Naive thymus-derived CD4-positive, alpha-beta T cell (primary cell): ENCODE data around the gene ENTHD1. TPM values are rescaled to one million over a fixed set of nuclear protein-coding genes. Genes with fewer than 3 reads are reported as not detected.
A peak's percentile ranks its signal among the peaks of the same experiment; 100 is the strongest.

Experiments
- ATAC-seq: fragments of 150-1000 bp; cut with Tn5 transposase; 2 replicates; pipeline ENCODE4 v1.10.0; 2021; ENCODE audit warnings: mild to moderate bottlenecking, moderate library complexity
- CTCF ChIA-PET: fragments of 350-600 bp; sonication (Branson Sonifier 250); formaldehyde crosslinking; loops from one replicate; lab custom pipeline; 2021; ENCODE audit warnings: antibody characterized with exemption; lab: Charles Lee
- POLR2A ChIA-PET: fragments of 350-600 bp; sonication (Branson Sonifier 250); formaldehyde crosslinking; loops from one replicate; lab custom pipeline; 2021; ENCODE audit warnings: antibody characterized with exemption, inconsistent platforms; lab: Charles Lee
- DNase-seq, 9 donors: peaks; one replicate each; pipeline versions ENCODE4 v3.0.0 to v3.0.0-alpha.2; 2020 to 2022; ENCODE audit warnings: mixed read lengths in 1 of 9
- H3K27ac ChIP-seq: one replicate; pipeline ENCODE4 v1.7.0; 2013; ENCODE audit warnings: mild to moderate bottlenecking, low read depth, low read length, moderate library complexity
- H3K27me3 ChIP-seq, 2 donors: one replicate each; pipeline ENCODE4 v1.7.0; 2013; ENCODE audit warnings: low read length in 2 of 2, mild to moderate bottlenecking in 2 of 2, moderate library complexity in 2 of 2; ENCODE audit not compliant: control insufficient read depth in 2 of 2, insufficient read depth in 2 of 2
- H3K36me3 ChIP-seq, 3 experiments: 1 replicate in 2 of 3; 2 replicates in 1 of 3; pipeline ENCODE4 v1.7.0; 2013; ENCODE audit warnings: low read length in 3 of 3, mild to moderate bottlenecking in 3 of 3, moderate library complexity in 1 of 3; ENCODE audit not compliant: insufficient read depth in 3 of 3, control insufficient read depth in 2 of 3
- H3K4me1 ChIP-seq, 2 donors: one replicate each; pipeline ENCODE4 v1.7.0; 2013; ENCODE audit warnings: low read length in 2 of 2, mild to moderate bottlenecking in 2 of 2, moderate library complexity in 1 of 2; ENCODE audit not compliant: control insufficient read depth in 2 of 2, insufficient read depth in 2 of 2
- H3K4me3 ChIP-seq: 2 replicates; pipeline ENCODE4 v1.7.0; 2013; ENCODE audit warnings: mild to moderate bottlenecking, low read length
- H3K9me3 ChIP-seq, 3 experiments: 1 replicate in 2 of 3; 2 replicates in 1 of 3; pipeline ENCODE4 v1.7.0; 2013; ENCODE audit warnings: low read length in 3 of 3; ENCODE audit not compliant: control insufficient read depth in 2 of 3
- H3K27ac Mint-ChIP-seq, 9 donors: one replicate each; pipeline ENCODE4 v1.8.0; 2020 to 2022; ENCODE audit warnings: mixed read lengths in 9 of 9, mild to moderate bottlenecking in 8 of 9, moderate library complexity in 5 of 9, inconsistent platforms in 2 of 9
- H3K27me3 Mint-ChIP-seq, 5 donors: one replicate each; pipeline ENCODE4 v1.8.0; 2021 to 2022; ENCODE audit warnings: mixed read lengths in 5 of 5, mild to moderate bottlenecking in 1 of 5
- H3K36me3 Mint-ChIP-seq, 5 donors: one replicate each; pipeline ENCODE4 v1.8.0; 2020 to 2022; ENCODE audit warnings: mixed read lengths in 5 of 5, mild to moderate bottlenecking in 3 of 5, inconsistent platforms in 1 of 5
- H3K4me1 Mint-ChIP-seq, 7 donors: one replicate each; pipeline ENCODE4 v1.8.0; 2020 to 2022; ENCODE audit warnings: mixed read lengths in 7 of 7, mild to moderate bottlenecking in 3 of 7, inconsistent platforms in 1 of 7
- H3K4me3 Mint-ChIP-seq, 10 donors: one replicate each; pipeline ENCODE4 v1.8.0; 2020 to 2022; ENCODE audit warnings: mild to moderate bottlenecking in 10 of 10, mixed read lengths in 10 of 10, moderate library complexity in 6 of 10, inconsistent platforms in 2 of 10
- H3K9me3 Mint-ChIP-seq, 11 donors: one replicate each; pipeline ENCODE4 v1.8.0; 2020 to 2022; ENCODE audit warnings: mixed read lengths in 11 of 11, mild to moderate bottlenecking in 4 of 11, inconsistent platforms in 1 of 11, moderate library complexity in 1 of 11
- intact Hi-C, 2 donors: fragments of 100-400 bp; cut with micrococcal nuclease; formaldehyde crosslinking; loops; one replicate each; pipeline ENCODE4 v1.15.1; 2023
- polyA plus RNA-seq, 2 donors: library from polyadenylated mRNA; unstranded; fragments of 300-500 nt; fragmentation: Illumina TruSeq; gene quantifications; one replicate each; pipeline ENCODE4 v1.2.3, GENCODE V29; 2021
- total RNA-seq, 6 experiments: library from RNA in 5 of 6; stranded (reverse) in 5 of 6; gene quantifications; 1 replicate in 5 of 6; 2 replicates in 1 of 6; pipeline ENCODE4 v1.2.3 and lab custom pipeline; 2021 to 2026

ENTHD1 gene
- total and polyA plus RNA-seq, 7 experiments from 2014 or later, result 0.12 to 0.60 (median 0.24) TPM; not detected in 2

GRCh38 chr22:39718921-39719475 is 174.6 kb downstream of the ENTHD1 start:
- Mint-ChIP-seq H3K27ac (peak overlapping the region in 2 of 9 donors; percentile 23 to 24), H3K9me3 (peaks cover 0 to 7% (median 0%) of the 10 kb centered on the region in 11 donors), H3K36me3 (no peaks in the 10 kb centered on the region), H3K4me3 (no peak overlapping the region), H3K27me3 (peaks cover 0 to 4% (median 0%) of the 10 kb centered on the region in 5 donors), H3K4me1 (peaks cover 0 to 11% (median 5%) of the 10 kb centered on the region in 7 donors)
- no peak overlapping the region for H3K4me3 ChIP-seq
- ChIA-PET POLR2A (no interaction called here), CTCF (no interaction called here)
- intact Hi-C loops, result no loop called here
- H3K27me3 ChIP-seq, result no peaks in the 10 kb centered on the region
- ATAC-seq (no peak), DNase-seq (no peak)
- H3K36me3 ChIP-seq, result no peaks in the 10 kb centered on the region
- H3K27ac ChIP-seq, result no peak overlapping the region
- no peaks in the 10 kb centered on the region for H3K4me1 ChIP-seq
- H3K9me3 ChIP-seq, result no peaks in the 10 kb centered on the region

- ChIA-PET POLR2A (no interaction called here), CTCF (no interaction called here)
- no peak for DNase-seq
- H3K9me3 Mint-ChIP-seq, result peaks cover 0 to 6% (median 0%) of the 10 kb centered on the region in 11 donors
- no peak overlapping the region for H3K4me3 Mint-ChIP-seq
- Histone ChIP-seq H3K27ac (no peak overlapping the region), H3K9me3 (no peaks in the 10 kb centered on the region), H3K4me1 (no peaks in the 10 kb centered on the region), H3K27me3 (no peaks in the 10 kb centered on the region), H3K36me3 (no peaks in the 10 kb centered on the region), H3K4me3 (no peak overlapping the region)
- intact Hi-C loops, result no loop called here
- H3K4me1 Mint-ChIP-seq, result peaks cover 0 to 11% (median 4%) of the 10 kb centered on the region in 7 donors
- H3K27ac Mint-ChIP-seq, result no peak overlapping the region
- ATAC-seq, result no peak
- peaks cover 0 to 4% (median 0%) of the 10 kb centered on the region in 5 donors for H3K27me3 Mint-ChIP-seq
- H3K36me3 Mint-ChIP-seq, result no peaks in the 10 kb centered on the region
These were observed 175.4 kb downstream of the ENTHD1 start for GRCh38 chr22:39718206-39718605.

- Mint-ChIP-seq H3K9me3 (peaks cover 0 to 2% (median 0%) of the 10 kb centered on the region in 11 donors), H3K4me3 (no peak overlapping the region), H3K27ac (peak overlapping the region in 1 of 9 donors; percentile 65), H3K27me3 (peaks cover 0 to 7% (median 0%) of the 10 kb centered on the region in 5 donors), H3K36me3 (no peaks in the 10 kb centered on the region), H3K4me1 (peaks cover 0 to 6% (median 3%) of the 10 kb centered on the region in 7 donors)
- POLR2A ChIA-PET, result no interaction called here
- intact Hi-C loops, result no loop called here
- DNase-seq, result no peak
- no peaks in the 10 kb centered on the region for H3K36me3 ChIP-seq
- H3K27ac ChIP-seq, result no peak overlapping the region
- no peaks in the 10 kb centered on the region for H3K9me3 ChIP-seq
- H3K27me3 ChIP-seq, result no peaks in the 10 kb centered on the region
- CTCF ChIA-PET, result interaction anchor here (0.7 kb wide), 1 partner anchor 92 kb away, joined by 3 read pairs; no protein-coding TSS in a partner anchor
- H3K4me1 ChIP-seq, result no peaks in the 10 kb centered on the region
- ATAC-seq, result no peak
- H3K4me3 ChIP-seq, result no peak overlapping the region
These were observed 176.5 kb downstream of the ENTHD1 start for GRCh38 chr22:39717099-39717498.

GRCh38 chr22:39716534-39716933 is 177.0 kb downstream of the ENTHD1 start:
- H3K4me3 ChIP-seq, result no peak overlapping the region
- Mint-ChIP-seq H3K4me3 (no peak overlapping the region), H3K27me3 (peaks cover 0 to 12% (median 0%) of the 10 kb centered on the region in 5 donors), H3K27ac (no peak overlapping the region), H3K36me3 (no peaks in the 10 kb centered on the region), H3K9me3 (peaks cover 0 to 2% (median 0%) of the 10 kb centered on the region in 11 donors), H3K4me1 (peaks cover 0 to 6% (median 3%) of the 10 kb centered on the region in 7 donors)
- DNase-seq, result no peak
- H3K36me3 ChIP-seq, result no peaks in the 10 kb centered on the region
- ChIA-PET POLR2A (no interaction called here), CTCF (no interaction called here)
- no peak for ATAC-seq
- H3K4me1 ChIP-seq, result no peaks in the 10 kb centered on the region
- intact Hi-C loops, result no loop called here
- H3K27me3 ChIP-seq, result no peaks in the 10 kb centered on the region
- no peaks in the 10 kb centered on the region for H3K9me3 ChIP-seq
- H3K27ac ChIP-seq, result no peak overlapping the region

- Mint-ChIP-seq H3K4me3 (no peak overlapping the region), H3K9me3 (peaks cover 0 to 2% (median 0%) of the 10 kb centered on the region in 11 donors), H3K36me3 (no peaks in the 10 kb centered on the region), H3K27me3 (peaks cover 0 to 13% (median 0%) of the 10 kb centered on the region in 5 donors), H3K4me1 (peaks cover 0 to 6% (median 3%) of the 10 kb centered on the region in 7 donors), H3K27ac (no peak overlapping the region)
- CTCF ChIA-PET, result interaction anchor here (0.8 kb wide), 1 partner anchor 149 kb away, joined by 3 read pairs; no protein-coding TSS in a partner anchor
- Histone ChIP-seq H3K36me3 (no peaks in the 10 kb centered on the region), H3K9me3 (no peaks in the 10 kb centered on the region), H3K4me3 (no peak overlapping the region), H3K4me1 (no peaks in the 10 kb centered on the region), H3K27ac (no peak overlapping the region), H3K27me3 (no peaks in the 10 kb centered on the region)
- intact Hi-C loops, result no loop called here
- POLR2A ChIA-PET, result no interaction called here
- ATAC-seq, result no peak
- no peak for DNase-seq
These were observed 177.6 kb downstream of the ENTHD1 start for GRCh38 chr22:39715778-39716495.

- ATAC-seq (peak; percentile 20), DNase-seq (no peak)
- Histone ChIP-seq H3K27ac (no peak overlapping the region), H3K27me3 (no peaks in the 10 kb centered on the region), H3K4me3 (no peak overlapping the region), H3K36me3 (no peaks in the 10 kb centered on the region), H3K9me3 (no peaks in the 10 kb centered on the region), H3K4me1 (no peaks in the 10 kb centered on the region)
- ChIA-PET POLR2A (no interaction called here), CTCF (no interaction called here)
- Mint-ChIP-seq H3K9me3 (peaks cover 0 to 2% (median 0%) of the 10 kb centered on the region in 11 donors), H3K4me3 (no peak overlapping the region), H3K4me1 (peaks cover 0 to 6% (median 2%) of the 10 kb centered on the region in 7 donors), H3K36me3 (no peaks in the 10 kb centered on the region), H3K27ac (no peak overlapping the region), H3K27me3 (peaks cover 0 to 21% (median 0%) of the 10 kb centered on the region in 5 donors)
- intact Hi-C loops, result no loop called here
These were observed 179.2 kb downstream of the ENTHD1 start for GRCh38 chr22:39714321-39714720.
